H1 (cell line): ENCODE measurements around the gene TP73. TPM values are rescaled to one million over a fixed set of nuclear protein-coding genes. Genes with fewer than 3 reads are reported as not detected.

Experiments
- SIRT6 ChIP-seq: IDR thresholded peaks from one replicate; pipeline ENCODE4 v1.7.1; 2012; ENCODE audit warnings: low read length, inconsistent platforms
- polyA plus RNA-seq, 7 experiments: library from polyadenylated mRNA; depleted of rRNA in 3 of 7; stranded (reverse) in 5 of 7; unstranded in 2 of 7; fragments of >200 nt in 5 of 7; fragments of 200-250 nt in 2 of 7; gene quantifications; 1 replicate in 5 of 7; 2 replicates in 1 of 7; 4 replicates in 1 of 7; pipeline versions ENCODE4 v1.2.1 to v1.2.3, GENCODE V29; 2011 to 2013; ENCODE audit warnings: missing spikeins in 2 of 7, mixed read lengths in 2 of 7
- total RNA-seq: library from RNA; stranded (reverse); fragmentation: NEBNext Ultra II Directional; extraction: Animal tissue kit (Norgen Biotek cat#: 25700); gene quantifications from 2 replicates; pipeline ENCODE4 v1.2.1, GENCODE V29; 2021

Gene TP73
- total and polyA plus RNA-seq, 2 of the 8 experiments (the other 6 are each of a cell fraction or from before 2014, with no cell fraction given) = 2.6 to 3.1 TPM

DNA sequence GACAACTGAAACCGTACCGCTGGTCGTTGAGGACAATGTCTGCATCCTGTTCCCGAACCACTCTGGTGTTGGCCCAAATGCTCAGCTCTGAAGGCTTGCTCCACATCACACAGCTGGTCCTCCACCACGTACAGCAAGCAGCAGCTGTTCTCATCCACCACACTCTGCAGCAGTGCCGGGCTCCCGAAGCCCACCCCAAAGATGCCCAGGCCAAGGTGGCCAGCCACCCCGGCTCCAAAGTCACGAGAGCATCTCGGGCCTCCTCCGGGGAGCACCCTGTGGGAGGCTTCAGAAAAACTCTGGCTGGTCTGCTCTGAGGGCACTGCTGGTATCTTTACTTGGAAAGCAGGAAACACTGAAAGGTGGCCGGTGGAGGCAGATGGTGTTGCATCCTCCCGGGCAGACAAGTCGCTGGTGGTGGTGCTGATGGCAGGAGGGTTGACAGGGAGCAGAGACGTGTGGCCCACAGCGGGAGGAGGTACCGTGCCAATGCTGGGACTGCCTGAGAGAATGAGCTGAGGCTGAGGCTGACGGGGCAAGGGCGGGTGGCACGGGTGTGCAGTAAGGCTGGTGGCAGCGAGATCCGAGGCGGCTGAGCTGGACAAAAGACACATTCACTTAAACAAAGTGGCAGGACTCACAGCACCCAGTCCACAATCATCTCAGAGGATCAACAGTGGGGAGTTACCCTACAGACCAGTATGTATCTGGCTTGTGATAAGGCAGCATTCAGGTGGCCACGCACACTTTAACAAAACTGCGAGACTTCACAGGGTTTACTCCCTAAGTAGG, 93.5 kb downstream of the TP73 start (continued):
- no peak for TF ChIP-seq SIRT6
